ENCODE data around the gene PCSK4.
A peak's percentile ranks its signal among the peaks of the same experiment; 100 is the strongest.

PCSK4 gene

GRCh38 chr19:1534972-1535371, 44.8 kb upstream of the PCSK4 start:
- Histone ChIP-seq H2AFZ (ENCODE audit: low read depth, low read length) (no peak overlapping the region), H3K18ac (ENCODE audit: low read depth in 1 of 2, low read length in 2 of 2) (no peak overlapping the region), H3K9ac (ENCODE audit: low read length) (no peak overlapping the region), H3K79me1 (replicated peaks; ENCODE audit: low read length, poor library complexity, severe bottlenecking) (no peaks in the 10 kb centered on the region), H2AK5ac (ENCODE audit: low read length, severe bottlenecking) (no peak overlapping the region), H3K23ac (ENCODE audit: low read length in 2 of 2) (no peak overlapping the region), H3K4me2 (ENCODE audit: low read length, poor library complexity, severe bottlenecking) (no peak overlapping the region), H3K4ac (ENCODE audit: low read depth in 1 of 2, low read length in 2 of 2) (no peak overlapping the region), H4K91ac (ENCODE audit: low read length) (no peak overlapping the region), H4K8ac (ENCODE audit: low read length) (no peak overlapping the region), H2BK5ac (ENCODE audit: low read depth, low read length, poor library complexity, severe bottlenecking) (no peak overlapping the region), H2BK15ac (ENCODE audit: low read depth, poor library complexity, severe bottlenecking) (no peak overlapping the region), H3K27ac (ENCODE audit: low read length, poor library complexity, severe bottlenecking) (no peak overlapping the region), H3K4me3 (ENCODE audit: insufficient read depth in 1 of 2, low read depth in 1 of 2, low read length in 2 of 2) (no peak overlapping the region), H3K36me3 (ENCODE audit: control insufficient read depth in 1 of 2, insufficient read depth in 2 of 2, low read depth in 1 of 2, low read length in 2 of 2) (peaks cover 0 to 5% of the 10 kb centered on the region in 2 experiments), H2BK120ac (ENCODE audit: low read depth, low read length) (no peak overlapping the region), H3K14ac (ENCODE audit: low read length in 2 of 2) (no peak overlapping the region), H2BK12ac (ENCODE audit: low read length in 2 of 2) (no peak overlapping the region), H3K4me1 (ENCODE audit: control insufficient read depth, insufficient read depth, low read depth, low read length) (peaks cover 3% of the 10 kb centered on the region), H3K9me3 (ENCODE audit: control insufficient read depth, low read length) (peaks cover 5% of the 10 kb centered on the region), H3K27me3 (ENCODE audit: control insufficient read depth in 1 of 2, insufficient read depth in 1 of 2, low read length in 2 of 2) (peaks cover 4 to 26% of the 10 kb centered on the region in 2 experiments)
- 90% methylated on average over 14 of the region's 14 CpGs for WGBS
- DNase-seq: no peak

GRCh38 chr19:1533510-1534150, 43.5 kb upstream of the PCSK4 start:
- H3K36me3 ChIP-seq (ENCODE audit: control insufficient read depth in 1 of 2, insufficient read depth in 2 of 2, low read depth in 1 of 2, low read length in 2 of 2): peaks cover 0 to 5% of the 10 kb centered on the region in 2 experiments
- H4K91ac ChIP-seq (ENCODE audit: low read length): no peak overlapping the region
- no peak overlapping the region for H2BK120ac ChIP-seq (ENCODE audit: low read depth, low read length)
- no peak overlapping the region for H2AFZ ChIP-seq (ENCODE audit: low read depth, low read length)
- H4K8ac ChIP-seq (ENCODE audit: low read length): no peak overlapping the region
- H3K4me1 ChIP-seq (ENCODE audit: control insufficient read depth, insufficient read depth, low read depth, low read length): no peaks in the 10 kb centered on the region
- H3K27ac ChIP-seq (ENCODE audit: low read length, poor library complexity, severe bottlenecking): no peak overlapping the region
- peaks cover 4 to 30% of the 10 kb centered on the region in 2 experiments for H3K27me3 ChIP-seq (ENCODE audit: control insufficient read depth in 1 of 2, insufficient read depth in 1 of 2, low read length in 2 of 2)
- no peak overlapping the region for H3K23ac ChIP-seq (ENCODE audit: low read length in 2 of 2)
- H3K79me1 ChIP-seq (replicated peaks; ENCODE audit: low read length, poor library complexity, severe bottlenecking): no peaks in the 10 kb centered on the region
- no peak overlapping the region for H3K4me2 ChIP-seq (ENCODE audit: low read length, poor library complexity, severe bottlenecking)
- no peak overlapping the region for H2BK5ac ChIP-seq (ENCODE audit: low read depth, low read length, poor library complexity, severe bottlenecking)
- H2BK12ac ChIP-seq (ENCODE audit: low read length in 2 of 2): no peak overlapping the region
- H3K4me3 ChIP-seq (ENCODE audit: insufficient read depth in 1 of 2, low read depth in 1 of 2, low read length in 2 of 2): peak overlapping the region in 1 of 2 experiments; percentile 3
- H3K9ac ChIP-seq (ENCODE audit: low read length): no peak overlapping the region
- 76% methylated on average over 20 of the region's 23 CpGs for WGBS
- no peak overlapping the region for H2AK5ac ChIP-seq (ENCODE audit: low read length, severe bottlenecking)
- H2BK15ac ChIP-seq (ENCODE audit: low read depth, poor library complexity, severe bottlenecking): no peak overlapping the region
- no peak for DNase-seq
- H3K9me3 ChIP-seq (ENCODE audit: control insufficient read depth, low read length): peaks cover 5% of the 10 kb centered on the region
- no peak overlapping the region for H3K4ac ChIP-seq (ENCODE audit: low read depth in 1 of 2, low read length in 2 of 2)
- H3K14ac ChIP-seq (ENCODE audit: low read length in 2 of 2): no peak overlapping the region
- H3K18ac ChIP-seq (ENCODE audit: low read depth in 1 of 2, low read length in 2 of 2): no peak overlapping the region

- Histone ChIP-seq H3K9ac (ENCODE audit: low read length) (no peak overlapping the region), H3K4me1 (ENCODE audit: control insufficient read depth, insufficient read depth, low read depth, low read length) (no peaks in the 10 kb centered on the region), H4K91ac (ENCODE audit: low read length) (no peak overlapping the region), H3K79me1 (replicated peaks; ENCODE audit: low read length, poor library complexity, severe bottlenecking) (no peaks in the 10 kb centered on the region), H2AK5ac (ENCODE audit: low read length, severe bottlenecking) (no peak overlapping the region), H3K27me3 (ENCODE audit: control insufficient read depth in 1 of 2, insufficient read depth in 1 of 2, low read length in 2 of 2) (peaks cover 0 to 25% of the 10 kb centered on the region in 2 experiments), H3K9me3 (ENCODE audit: control insufficient read depth, low read length) (peaks cover 5% of the 10 kb centered on the region), H2BK15ac (ENCODE audit: low read depth, poor library complexity, severe bottlenecking) (no peak overlapping the region), H4K8ac (ENCODE audit: low read length) (no peak overlapping the region), H3K14ac (ENCODE audit: low read length in 2 of 2) (no peak overlapping the region), H3K4me3 (ENCODE audit: insufficient read depth in 1 of 2, low read depth in 1 of 2, low read length in 2 of 2) (no peak overlapping the region), H3K18ac (ENCODE audit: low read depth in 1 of 2, low read length in 2 of 2) (no peak overlapping the region), H2BK120ac (ENCODE audit: low read depth, low read length) (no peak overlapping the region), H2AFZ (ENCODE audit: low read depth, low read length) (no peak overlapping the region), H2BK12ac (ENCODE audit: low read length in 2 of 2) (no peak overlapping the region), H3K23ac (ENCODE audit: low read length in 2 of 2) (no peak overlapping the region), H3K4me2 (ENCODE audit: low read length, poor library complexity, severe bottlenecking) (no peak overlapping the region), H2BK5ac (ENCODE audit: low read depth, low read length, poor library complexity, severe bottlenecking) (no peak overlapping the region), H3K36me3 (ENCODE audit: control insufficient read depth in 1 of 2, insufficient read depth in 2 of 2, low read depth in 1 of 2, low read length in 2 of 2) (peaks cover 0 to 5% of the 10 kb centered on the region in 2 experiments), H3K4ac (ENCODE audit: low read depth in 1 of 2, low read length in 2 of 2) (no peak overlapping the region), H3K27ac (ENCODE audit: low read length, poor library complexity, severe bottlenecking) (no peak overlapping the region)
- no peak for DNase-seq
- 87% methylated on average over 8 of the region's 9 CpGs for whole genome bisulfite sequencing
These were observed 41.9 kb upstream of the PCSK4 start for GRCh38 chr19:1532003-1532402.

GRCh38 chr19:1531587-1531986, 41.4 kb upstream of the PCSK4 start:
- peaks cover 0 to 5% of the 10 kb centered on the region in 2 experiments for H3K36me3 ChIP-seq (ENCODE audit: control insufficient read depth in 1 of 2, insufficient read depth in 2 of 2, low read depth in 1 of 2, low read length in 2 of 2)
- H3K23ac ChIP-seq (ENCODE audit: low read length in 2 of 2): no peak overlapping the region
- H3K4ac ChIP-seq (ENCODE audit: low read depth in 1 of 2, low read length in 2 of 2): no peak overlapping the region
- WGBS: 92% methylated on average over 11 of the region's 11 CpGs
- no peak overlapping the region for H3K4me3 ChIP-seq (ENCODE audit: insufficient read depth in 1 of 2, low read depth in 1 of 2, low read length in 2 of 2)
- no peak overlapping the region for H2AK5ac ChIP-seq (ENCODE audit: low read length, severe bottlenecking)
- no peak overlapping the region for H4K8ac ChIP-seq (ENCODE audit: low read length)
- no peak overlapping the region for H3K27ac ChIP-seq (ENCODE audit: low read length, poor library complexity, severe bottlenecking)
- H2AFZ ChIP-seq (ENCODE audit: low read depth, low read length): no peak overlapping the region
- H4K91ac ChIP-seq (ENCODE audit: low read length): no peak overlapping the region
- H3K14ac ChIP-seq (ENCODE audit: low read length in 2 of 2): no peak overlapping the region
- no peaks in the 10 kb centered on the region for H3K79me1 ChIP-seq (replicated peaks; ENCODE audit: low read length, poor library complexity, severe bottlenecking)
- peaks cover 0 to 25% of the 10 kb centered on the region in 2 experiments for H3K27me3 ChIP-seq (ENCODE audit: control insufficient read depth in 1 of 2, insufficient read depth in 1 of 2, low read length in 2 of 2)
- H3K4me2 ChIP-seq (ENCODE audit: low read length, poor library complexity, severe bottlenecking): no peak overlapping the region
- peaks cover 5% of the 10 kb centered on the region for H3K9me3 ChIP-seq (ENCODE audit: control insufficient read depth, low read length)
- no peak for DNase-seq
- H2BK5ac ChIP-seq (ENCODE audit: low read depth, low read length, poor library complexity, severe bottlenecking): no peak overlapping the region
- no peak overlapping the region for H2BK12ac ChIP-seq (ENCODE audit: low read length in 2 of 2)
- H3K9ac ChIP-seq (ENCODE audit: low read length): no peak overlapping the region
- no peaks in the 10 kb centered on the region for H3K4me1 ChIP-seq (ENCODE audit: control insufficient read depth, insufficient read depth, low read depth, low read length)
- no peak overlapping the region for H2BK120ac ChIP-seq (ENCODE audit: low read depth, low read length)
- H3K18ac ChIP-seq (ENCODE audit: low read depth in 1 of 2, low read length in 2 of 2): no peak overlapping the region
- H2BK15ac ChIP-seq (ENCODE audit: low read depth, poor library complexity, severe bottlenecking): no peak overlapping the region

Measured in mesenchymal stem cell (in vitro differentiated cells and primary cell).